ENCODE results near the gene SLC36A3. TPM values are rescaled to one million over a fixed set of nuclear protein-coding genes. Genes with fewer than 3 reads are reported as not detected.

The SLC36A3 gene
- total and polyA plus RNA-seq, 4 donors: not detected

- Histone ChIP-seq H3K4me1 (ENCODE audit: control insufficient read depth in 5 of 5, insufficient read depth in 5 of 5, low read length in 5 of 5) (peaks cover 0 to 8% (median 0%) of the 10 kb centered on the region in 5 donors), H3K36me3 (ENCODE audit: control insufficient read depth in 4 of 4, insufficient read depth in 4 of 4, low read length in 4 of 4) (no peaks in the 10 kb centered on the region), H3K27me3 (ENCODE audit: control insufficient read depth in 3 of 3, insufficient read depth in 3 of 3, low read length in 2 of 3) (peaks cover 0 to 2% (median 0%) of the 10 kb centered on the region in 3 donors), H3K4me3 (no peak within 1 kb of the TSS), H3K9me3 (ENCODE audit: control insufficient read depth in 4 of 4, insufficient read depth in 3 of 4, low read length in 3 of 4) (peaks cover 0 to 3% (median 0%) of the 10 kb centered on the region in 4 donors), H3K9ac (ENCODE audit: insufficient read depth in 1 of 2, low read length in 2 of 2) (no peak within 1 kb of the TSS), H3K27ac (ENCODE audit: low read depth in 1 of 2, low read length in 1 of 2) (no peak within 1 kb of the TSS)
- DNase-seq: no peak
- no peak for ATAC-seq (ENCODE audit: insufficient read depth, low FRiP score)
- WGBS, 2 donors: 59 to 65% methylated on average over 8 of the region's 8 CpGs
- no peak for TF ChIP-seq CTCF (IDR thresholded peaks at IDR 0.05; ENCODE audit: control extremely low read depth, extremely low read depth)
These were observed 43.8 kb upstream of the SLC36A3 start, which contains the start of gene SLC36A2 for GRCh38 chr5:151347369-151347768. TSS of gene SLC36A2 (minus strand) at chr5:151347559. CDS start at chr5:151347460, 99 bp downstream.

- TF ChIP-seq CTCF (IDR thresholded peaks at IDR 0.05; ENCODE audit: control extremely low read depth, extremely low read depth): no peak
- Histone ChIP-seq H3K27ac (ENCODE audit: low read depth in 1 of 2, low read length in 1 of 2) (no peak overlapping the region), H3K9me3 (ENCODE audit: control insufficient read depth in 4 of 4, insufficient read depth in 3 of 4, low read length in 3 of 4) (peaks cover 0 to 5% (median 0%) of the 10 kb centered on the region in 4 donors), H3K27me3 (ENCODE audit: control insufficient read depth in 3 of 3, insufficient read depth in 3 of 3, low read length in 2 of 3) (peaks cover 0 to 2% (median 0%) of the 10 kb centered on the region in 3 donors), H3K9ac (ENCODE audit: insufficient read depth in 1 of 2, low read length in 2 of 2) (no peak overlapping the region), H3K4me1 (ENCODE audit: control insufficient read depth in 5 of 5, insufficient read depth in 5 of 5, low read length in 5 of 5) (peaks cover 0 to 8% (median 0%) of the 10 kb centered on the region in 5 donors), H3K36me3 (ENCODE audit: control insufficient read depth in 4 of 4, insufficient read depth in 4 of 4, low read length in 4 of 4) (no peaks in the 10 kb centered on the region), H3K4me3 (no peak overlapping the region)
- 42 to 48% methylated on average over 8 of the region's 8 CpGs for WGBS, 2 donors
- ATAC-seq (ENCODE audit: insufficient read depth, low FRiP score): no peak
- peak in 1 of 3 donors; percentile 16 for DNase-seq
These were observed 42.4 kb upstream of the SLC36A3 start for GRCh38 chr5:151345808-151346478.

GRCh38 chr5:151345187-151345807, 41.7 kb upstream of the SLC36A3 start:
- DNase-seq (no peak), ATAC-seq (ENCODE audit: insufficient read depth, low FRiP score) (no peak)
- Histone ChIP-seq H3K9ac (ENCODE audit: insufficient read depth in 1 of 2, low read length in 2 of 2) (no peak overlapping the region), H3K27ac (ENCODE audit: low read depth in 1 of 2, low read length in 1 of 2) (no peak overlapping the region), H3K27me3 (ENCODE audit: control insufficient read depth in 3 of 3, insufficient read depth in 3 of 3, low read length in 2 of 3) (peaks cover 0 to 2% (median 0%) of the 10 kb centered on the region in 3 donors), H3K36me3 (ENCODE audit: control insufficient read depth in 4 of 4, insufficient read depth in 4 of 4, low read length in 4 of 4) (no peaks in the 10 kb centered on the region), H3K4me1 (ENCODE audit: control insufficient read depth in 5 of 5, insufficient read depth in 5 of 5, low read length in 5 of 5) (peaks cover 0 to 8% (median 0%) of the 10 kb centered on the region in 5 donors), H3K9me3 (ENCODE audit: control insufficient read depth in 4 of 4, insufficient read depth in 3 of 4, low read length in 3 of 4) (peaks cover 0 to 5% (median 0%) of the 10 kb centered on the region in 4 donors), H3K4me3 (no peak overlapping the region)
- WGBS, 2 donors: 28 to 33% methylated on average over 11 of the region's 11 CpGs
- TF ChIP-seq CTCF (IDR thresholded peaks at IDR 0.05; ENCODE audit: control extremely low read depth, extremely low read depth): no peak
